Activated naive CD4-positive, alpha-beta T cell treated with anti-CD3 and anti-CD28 coated beads for 36 hours (primary cell): Measurements from ENCODE around the gene RNASEH2B. TPM values are rescaled to one million over a fixed set of nuclear protein-coding genes. Genes with fewer than 3 reads are reported as not detected.

Source experiments
- CTCF ChIA-PET: fragments of 350-600 bp; sonication (Branson Sonifier 250); formaldehyde crosslinking; loops from one replicate; lab custom pipeline; 2021; ENCODE audit warnings: antibody characterized with exemption; lab: Charles Lee
- DNase-seq: peaks from one replicate; pipeline ENCODE4 v3.0.0-alpha.2; 2020
- H3K27ac Mint-ChIP-seq: one replicate; pipeline ENCODE4 v1.8.0; 2021; ENCODE audit warnings: mild to moderate bottlenecking, mixed read lengths
- H3K27me3 Mint-ChIP-seq: one replicate; pipeline ENCODE4 v1.8.0; 2021; ENCODE audit warnings: low read depth, mixed read lengths
- H3K36me3 Mint-ChIP-seq: one replicate; pipeline ENCODE4 v1.8.0; 2021; ENCODE audit warnings: low read depth, mixed read lengths
- H3K4me1 Mint-ChIP-seq: one replicate; pipeline ENCODE4 v1.8.0; 2021; ENCODE audit warnings: low read depth, mixed read lengths
- H3K4me3 Mint-ChIP-seq: one replicate; pipeline ENCODE4 v1.8.0; 2021; ENCODE audit warnings: mild to moderate bottlenecking, moderate library complexity, mixed read lengths
- H3K9me3 Mint-ChIP-seq: one replicate; pipeline ENCODE4 v1.8.0; 2021; ENCODE audit warnings: mixed read lengths
- intact Hi-C: fragments of 100-400 bp; cut with micrococcal nuclease; formaldehyde crosslinking; loops from one replicate; pipeline ENCODE4 v1.15.1; 2023
- total RNA-seq, 2 experiments: library from RNA; stranded (reverse); gene quantifications; one replicate each; pipeline ENCODE4 v1.2.3, GENCODE V29; 2021

RNASEH2B gene
- total RNA-seq, 2 experiments from 2014 or later, result 47.8 to 49.7 TPM

DNA sequence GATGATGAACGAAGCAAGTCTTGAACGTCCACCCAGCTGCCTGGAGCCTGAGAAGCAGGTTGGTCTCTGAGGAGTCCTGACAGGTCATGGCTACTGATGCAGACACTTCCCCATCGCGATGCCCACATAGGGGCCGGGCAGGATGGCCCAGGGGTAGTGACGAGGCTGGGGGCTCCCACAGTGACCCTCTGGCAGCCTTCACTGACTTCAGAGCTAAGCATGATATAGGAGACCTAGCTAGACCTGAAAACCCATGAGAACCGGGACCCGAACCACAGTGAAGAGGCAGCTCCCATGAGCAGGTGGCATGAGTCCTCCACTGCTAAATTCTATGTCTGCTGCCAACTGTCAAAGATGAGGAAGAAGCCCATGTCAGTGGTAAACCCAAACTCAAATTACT is 91.7 kb downstream of the RNASEH2B start:
- intact Hi-C loops, result no loop called here
- Mint-ChIP-seq H3K4me1 (no peaks in the 10 kb centered on the region), H3K9me3 (no peaks in the 10 kb centered on the region), H3K4me3 (no peak overlapping the region), H3K36me3 (no peaks in the 10 kb centered on the region), H3K27me3 (peaks cover 7% of the 10 kb centered on the region), H3K27ac (no peak overlapping the region)
- DNase-seq, result no peak
- CTCF ChIA-PET, result no interaction called here

DNA sequence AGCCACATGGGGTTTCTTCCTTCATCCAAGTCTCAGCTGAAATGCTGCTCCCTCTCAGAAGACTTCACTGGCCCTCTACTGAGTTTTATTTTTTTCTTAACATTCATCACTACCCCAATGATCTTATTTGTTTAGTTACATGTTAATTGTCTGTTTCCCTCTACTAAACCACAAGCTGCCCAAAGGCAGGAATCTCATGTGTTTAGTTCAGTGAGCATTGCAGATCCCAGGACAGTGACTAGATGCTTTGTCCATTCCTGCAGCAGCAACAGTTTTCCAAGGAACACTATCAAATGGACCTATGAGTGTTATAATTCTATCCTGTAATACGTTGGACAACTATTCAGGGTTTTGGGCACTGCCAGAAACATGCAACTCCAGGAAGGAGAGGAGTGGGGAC is 93.1 kb downstream of the RNASEH2B start:
- H3K4me3 Mint-ChIP-seq, result no peak overlapping the region
- CTCF ChIA-PET, result interaction anchor here (0.6 kb wide), 1 partner anchor 52 kb away, joined by 3 read pairs; no protein-coding TSS in a partner anchor

GRCh38 chr13:51003642-51004041 is 94.1 kb downstream of the RNASEH2B start:
- Mint-ChIP-seq H3K27me3 (peaks cover 7% of the 10 kb centered on the region), H3K4me1 (no peaks in the 10 kb centered on the region), H3K36me3 (no peaks in the 10 kb centered on the region), H3K27ac (no peak overlapping the region), H3K4me3 (no peak overlapping the region), H3K9me3 (no peaks in the 10 kb centered on the region)
- no peak for DNase-seq
- intact Hi-C loops, result no loop called here
- CTCF ChIA-PET, result no interaction called here

More for the DNA sequence above, 93.1 kb downstream of the RNASEH2B start:
- Mint-ChIP-seq H3K27me3 (peaks cover 7% of the 10 kb centered on the region), H3K36me3 (no peaks in the 10 kb centered on the region), H3K9me3 (no peaks in the 10 kb centered on the region), H3K27ac (no peak overlapping the region), H3K4me1 (no peaks in the 10 kb centered on the region)
- intact Hi-C loops, result no loop called here
- no peak for DNase-seq

DNA sequence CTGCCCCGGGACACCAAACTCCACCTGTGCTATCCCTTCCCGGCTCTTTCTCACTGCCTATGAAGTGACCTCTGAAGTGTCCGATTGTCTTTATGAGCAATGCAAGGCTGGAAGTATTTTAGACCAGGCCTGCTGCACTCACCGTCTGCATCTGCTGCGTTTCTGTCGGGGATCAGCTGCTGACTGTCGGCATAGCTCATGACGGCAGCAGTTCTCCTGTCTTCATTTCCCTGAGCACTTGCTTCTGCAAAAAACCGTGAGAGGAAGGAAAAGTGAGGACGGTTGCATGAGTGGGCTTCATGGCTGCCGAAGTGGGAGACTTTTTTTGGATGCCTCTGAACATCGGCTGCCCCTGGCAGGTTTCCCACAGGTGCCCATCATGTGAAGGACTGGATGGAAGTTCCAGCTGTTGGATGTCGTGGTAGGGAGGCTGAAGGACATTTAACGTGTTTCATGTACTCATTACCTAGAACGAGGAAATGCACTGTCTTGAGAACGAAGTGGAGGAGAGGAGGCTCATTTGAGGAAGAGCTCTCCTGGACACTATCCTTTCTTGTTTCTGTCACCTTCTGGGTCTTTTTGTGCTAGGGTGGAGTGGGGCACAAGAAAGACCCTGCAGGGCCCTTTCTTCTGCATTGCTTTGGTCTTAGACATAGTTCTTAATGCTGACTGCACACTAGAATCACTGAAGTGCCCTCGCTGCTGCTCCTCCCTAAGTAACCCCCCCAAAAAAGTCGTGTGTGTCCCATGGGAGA is 94.7 kb downstream of the RNASEH2B start:
- no peaks in the 10 kb centered on the region for H3K9me3 Mint-ChIP-seq
- H3K36me3 Mint-ChIP-seq, result no peaks in the 10 kb centered on the region
- CTCF ChIA-PET, result no interaction called here
- H3K27ac Mint-ChIP-seq, result no peak overlapping the region
- H3K27me3 Mint-ChIP-seq, result peaks cover 7% of the 10 kb centered on the region
- no peak for DNase-seq
- H3K4me3 Mint-ChIP-seq, result no peak overlapping the region
- intact Hi-C loops, result no loop called here
- no peaks in the 10 kb centered on the region for H3K4me1 Mint-ChIP-seq

- H3K27ac Mint-ChIP-seq, result no peak overlapping the region
- H3K4me1 Mint-ChIP-seq, result no peaks in the 10 kb centered on the region
- DNase-seq, result no peak
- H3K27me3 Mint-ChIP-seq, result peaks cover 7% of the 10 kb centered on the region
- intact Hi-C loops, result no loop called here
- CTCF ChIA-PET, result no interaction called here
- no peaks in the 10 kb centered on the region for H3K9me3 Mint-ChIP-seq
- no peak overlapping the region for H3K4me3 Mint-ChIP-seq
- no peaks in the 10 kb centered on the region for H3K36me3 Mint-ChIP-seq
These were observed 95.4 kb downstream of the RNASEH2B start for GRCh38 chr13:51004918-51005460.

GRCh38 chr13:51005566-51005965 is 96.0 kb downstream of the RNASEH2B start:
- intact Hi-C loops, result no loop called here
- H3K27me3 Mint-ChIP-seq, result peaks cover 7% of the 10 kb centered on the region
- H3K27ac Mint-ChIP-seq, result no peak overlapping the region
- no peak for DNase-seq
- H3K4me3 Mint-ChIP-seq, result no peak overlapping the region
- no peaks in the 10 kb centered on the region for H3K4me1 Mint-ChIP-seq
- CTCF ChIA-PET, result no interaction called here
- no peaks in the 10 kb centered on the region for H3K9me3 Mint-ChIP-seq
- no peaks in the 10 kb centered on the region for H3K36me3 Mint-ChIP-seq

Other genes starting within 250 kb of the RNASEH2B start
- gene DLEU7, start 66.1 kb upstream of the RNASEH2B start, total RNA-seq, result not detected
- gene C13orf42, start 201.5 kb downstream of the RNASEH2B start, total RNA-seq, result not detected